OCI-LY1 (cell line): ENCODE data around the gene CDH2.

Source experiments
- CTCF ChIP-seq: fragments of 200-600 bp; sonication (generic), shearing (Covaris generic); IDR thresholded peaks from 2 replicates; pipeline ENCODE4 v1.5.1; 2017; ENCODE audit warnings: mild to moderate bottlenecking, antibody characterized with exemption, low read length, moderate library complexity, mixed read lengths
- EZH2 ChIP-seq: fragments of 200-600 bp; sonication (generic), shearing (Covaris generic); IDR thresholded peaks from 2 replicates; pipeline ENCODE4 v1.8.0; 2017; ENCODE audit warnings: borderline replicate concordance, mixed run types, mild to moderate bottlenecking, antibody characterized with exemption, low read length, moderate library complexity, mixed read lengths

DNA sequence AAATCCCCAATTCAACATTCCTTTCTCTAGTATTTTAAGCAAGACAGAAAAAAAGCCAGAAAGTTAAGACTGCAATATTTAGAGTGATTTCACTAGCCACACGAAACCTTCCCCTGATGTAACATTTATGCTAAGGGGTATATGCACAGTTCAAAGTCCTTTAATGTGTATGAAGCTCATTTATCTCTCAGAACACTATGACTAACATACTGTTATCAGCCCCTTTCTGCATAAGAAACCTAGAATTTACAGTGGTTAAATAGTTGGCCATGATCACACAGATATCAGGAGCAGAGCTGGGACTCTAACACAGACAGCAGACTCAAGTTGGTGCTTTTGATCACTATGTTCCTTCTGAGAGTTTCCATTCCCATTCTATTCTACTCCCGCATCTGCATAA is 185.5 kb downstream of the CDH2 start:
- TF ChIP-seq CTCF (no peak), EZH2 (no peak)
